ENCODE results near the gene CACNA2D3.

The CACNA2D3 gene

GRCh38 chr3:54905261-54905888 lies 783.0 kb downstream of the CACNA2D3 start:
- no peak for DNase-seq

- DNase-seq = no peak
Measured at GRCh38 chr3:54905920-54906319, 783.6 kb downstream of the CACNA2D3 start.

- no peak for DNase-seq
Measured at GRCh38 chr3:54906763-54907162, 784.4 kb downstream of the CACNA2D3 start.

GRCh38 chr3:54909191-54909590 lies 786.8 kb downstream of the CACNA2D3 start:
- DNase-seq = no peak

- DNase-seq = no peak
Measured at GRCh38 chr3:54914180-54914579, 791.8 kb downstream of the CACNA2D3 start.

- no peak for DNase-seq
Measured at GRCh38 chr3:54915181-54915580, 792.8 kb downstream of the CACNA2D3 start.

GRCh38 chr3:54915976-54916375 lies 793.6 kb downstream of the CACNA2D3 start:
- DNase-seq = no peak

- no peak for DNase-seq
Measured at GRCh38 chr3:54916732-54917131, 794.4 kb downstream of the CACNA2D3 start.

GRCh38 chr3:54917174-54917573 lies 794.8 kb downstream of the CACNA2D3 start:
- DNase-seq = no peak

GRCh38 chr3:54917862-54918261 lies 795.5 kb downstream of the CACNA2D3 start:
- DNase-seq = no peak

- no peak for DNase-seq
Measured at GRCh38 chr3:54918516-54918915, 796.2 kb downstream of the CACNA2D3 start.

- DNase-seq = no peak
Measured at GRCh38 chr3:54928046-54928770, 805.9 kb downstream of the CACNA2D3 start, which contains the start of gene LRTM1. Gene LRTM1, minus strand, starts transcription at chr3:54928059. Its CDS starts 148 bp downstream, at chr3:54927911.

- no peak for DNase-seq
Measured at GRCh38 chr3:54931182-54931581, 808.8 kb downstream of the CACNA2D3 start.

GRCh38 chr3:54932606-54933005 lies 810.3 kb downstream of the CACNA2D3 start:
- DNase-seq = no peak

GRCh38 chr3:54935869-54936268 lies 813.5 kb downstream of the CACNA2D3 start:
- DNase-seq = no peak

- DNase-seq = no peak
Measured at GRCh38 chr3:54936561-54936960, 814.2 kb downstream of the CACNA2D3 start.

- DNase-seq = no peak
Measured at GRCh38 chr3:54939557-54940300, 817.4 kb downstream of the CACNA2D3 start.

- DNase-seq = no peak
Measured at GRCh38 chr3:54940971-54941370, 818.6 kb downstream of the CACNA2D3 start.

- no peak for DNase-seq
Measured at GRCh38 chr3:54941690-54942362, 819.5 kb downstream of the CACNA2D3 start.

- DNase-seq = no peak
Measured at GRCh38 chr3:54949491-54950044, 827.2 kb downstream of the CACNA2D3 start.

- DNase-seq = no peak
Measured at GRCh38 chr3:54950391-54951003, 828.1 kb downstream of the CACNA2D3 start.

GRCh38 chr3:54951405-54951804 lies 829.1 kb downstream of the CACNA2D3 start:
- DNase-seq = no peak

Data from activated CD4-positive, alpha-beta T cell treated with anti-CD3 and anti-CD28 coated beads, Interleukin-2, amount 50 U/mL, for 1 hour (primary cell).